Measurements from ENCODE around the gene COLEC12.

COLEC12 gene

GRCh38 chr18:505483-506122 lies 5.1 kb upstream of the COLEC12 start:
- no peak for DNase-seq

DNA sequence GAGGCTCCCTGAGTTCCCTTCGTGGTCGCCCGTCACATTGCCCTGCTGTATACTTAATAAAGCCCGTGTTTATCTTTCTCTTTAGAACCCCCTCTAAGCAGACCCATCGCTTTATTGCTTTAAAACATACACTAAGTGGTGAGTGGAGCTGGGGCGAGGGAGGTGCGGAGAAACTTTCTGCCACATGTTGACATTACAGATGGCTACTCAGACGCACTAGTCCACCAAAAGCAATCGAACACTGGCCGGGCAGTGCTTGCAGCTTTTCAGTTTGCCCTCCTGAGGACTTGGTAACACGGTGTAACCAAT lies 859 bp upstream of the COLEC12 start:
- no peak for DNase-seq

DNA sequence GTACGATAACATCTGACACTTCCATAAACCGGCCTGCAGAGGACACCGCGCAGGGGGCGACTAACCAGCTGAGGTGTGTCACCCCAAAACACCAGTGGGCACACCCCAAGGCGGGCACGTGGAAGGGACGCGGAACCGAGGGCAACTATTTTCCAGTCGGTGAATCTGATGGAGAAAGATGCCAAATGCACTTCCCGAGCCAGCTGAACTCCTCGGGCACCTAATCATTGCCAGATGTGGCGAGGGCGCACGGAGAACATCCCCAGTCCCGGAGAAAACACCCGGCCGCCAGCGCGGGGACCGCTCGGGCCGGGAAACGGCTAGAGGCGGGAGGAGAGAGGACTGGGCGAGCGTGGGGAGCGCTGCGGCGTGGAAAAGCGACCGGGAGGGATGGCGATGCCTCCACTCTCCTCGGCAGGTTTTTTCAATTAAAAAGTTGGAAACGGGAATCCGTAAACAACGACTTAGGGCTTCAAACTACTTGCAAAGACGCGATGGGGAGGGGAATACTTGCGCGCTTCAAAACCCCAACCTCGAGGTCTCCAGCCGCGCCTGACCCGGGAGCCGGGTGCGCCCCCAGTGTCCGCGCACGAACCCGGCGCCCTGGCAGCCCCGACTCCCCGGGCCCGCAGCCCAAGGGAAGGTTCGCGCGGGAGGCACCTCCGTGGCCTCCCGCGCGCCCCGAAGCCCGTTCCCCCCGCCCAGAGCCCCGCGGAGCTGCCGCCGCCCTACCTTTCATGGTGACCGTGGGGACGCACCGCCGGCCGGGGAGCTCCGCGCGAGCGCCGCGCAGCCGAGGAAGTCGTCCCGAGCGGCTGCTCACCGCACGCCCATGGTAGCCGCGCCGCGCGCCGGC lies 497 bp downstream of the COLEC12 start:
- no peak for DNase-seq

DNA sequence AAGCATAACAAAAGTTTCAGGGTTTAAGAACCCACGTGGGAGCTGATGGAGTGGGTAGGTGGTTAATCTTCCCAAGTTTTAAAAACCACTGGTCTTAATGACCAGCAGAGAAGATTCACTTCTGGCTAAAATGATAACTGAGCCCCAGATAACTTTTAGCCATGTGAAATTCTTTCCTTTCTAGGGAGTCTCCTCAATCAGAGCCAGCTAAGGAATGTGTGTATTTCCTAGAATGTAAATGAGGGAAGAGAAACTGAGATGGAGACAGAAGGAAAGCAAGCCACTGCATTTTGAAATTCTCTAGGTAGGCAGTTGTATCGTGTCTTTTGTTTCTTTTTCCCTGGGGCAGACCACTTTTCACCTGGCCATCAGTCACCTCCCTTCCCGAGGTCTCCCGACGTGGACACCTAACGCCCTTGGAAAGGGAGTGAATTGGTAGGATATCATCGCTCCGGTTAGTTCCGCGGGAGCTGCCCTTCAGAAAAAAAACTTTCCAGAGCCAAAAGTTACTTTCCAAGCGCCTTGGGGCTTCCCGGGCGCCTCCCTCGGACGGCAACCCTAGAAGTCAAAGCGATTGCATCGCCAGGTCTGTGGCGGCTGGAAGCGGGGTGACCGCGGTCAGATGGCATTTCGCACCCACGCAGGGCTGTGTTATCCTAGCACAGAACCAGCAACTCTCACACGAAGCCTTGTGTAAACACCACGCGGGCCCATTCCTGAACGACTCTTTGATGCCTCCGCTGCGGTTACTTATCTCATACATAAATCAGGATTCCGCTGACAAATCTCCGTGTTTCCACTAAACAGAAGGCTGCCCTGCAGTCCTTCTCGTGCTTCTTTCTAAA lies 1.3 kb downstream of the COLEC12 start:
- DNase-seq, result no peak

GRCh38 chr18:497688-498087 lies 2.8 kb downstream of the COLEC12 start:
- no peak for DNase-seq

DNA sequence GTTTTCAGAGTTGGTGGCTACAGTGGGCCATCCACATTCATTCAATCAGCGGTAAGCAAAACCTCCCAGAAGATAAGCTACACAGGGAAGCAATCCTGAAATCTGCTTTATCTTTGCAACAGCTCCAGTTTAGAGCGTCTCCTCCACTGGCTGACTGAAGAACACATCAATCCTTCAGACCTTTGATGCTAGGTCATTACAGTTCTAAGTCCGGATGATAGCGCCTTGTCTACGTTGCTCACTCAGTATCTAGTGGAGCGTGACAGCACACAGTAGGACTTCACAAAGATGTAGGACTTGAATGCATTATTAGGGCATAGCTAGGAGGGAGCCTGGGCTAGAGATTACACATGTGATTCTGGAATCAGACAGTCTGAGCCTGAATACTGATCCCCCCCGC lies 5.0 kb downstream of the COLEC12 start:
- DNase-seq, result no peak

DNA sequence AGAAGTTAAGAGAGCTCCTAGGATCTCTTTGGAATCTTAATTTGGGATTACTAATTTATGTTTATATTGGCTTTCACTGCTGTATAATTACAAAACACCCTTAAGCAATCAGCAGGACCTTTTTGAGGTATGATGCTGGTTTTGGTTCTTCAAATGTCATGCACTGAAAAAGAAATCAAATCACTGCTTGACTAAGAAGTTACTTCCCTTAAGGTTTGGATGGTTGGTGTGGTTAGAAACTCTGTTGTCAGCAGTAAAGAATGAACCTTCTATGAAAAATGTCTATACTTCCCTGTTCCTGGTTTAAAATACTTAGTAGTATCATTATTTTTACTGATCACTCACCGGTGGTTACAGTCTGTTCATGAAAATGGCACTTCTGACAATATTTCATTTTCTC lies 5.5 kb downstream of the COLEC12 start:
- no peak for DNase-seq

DNA sequence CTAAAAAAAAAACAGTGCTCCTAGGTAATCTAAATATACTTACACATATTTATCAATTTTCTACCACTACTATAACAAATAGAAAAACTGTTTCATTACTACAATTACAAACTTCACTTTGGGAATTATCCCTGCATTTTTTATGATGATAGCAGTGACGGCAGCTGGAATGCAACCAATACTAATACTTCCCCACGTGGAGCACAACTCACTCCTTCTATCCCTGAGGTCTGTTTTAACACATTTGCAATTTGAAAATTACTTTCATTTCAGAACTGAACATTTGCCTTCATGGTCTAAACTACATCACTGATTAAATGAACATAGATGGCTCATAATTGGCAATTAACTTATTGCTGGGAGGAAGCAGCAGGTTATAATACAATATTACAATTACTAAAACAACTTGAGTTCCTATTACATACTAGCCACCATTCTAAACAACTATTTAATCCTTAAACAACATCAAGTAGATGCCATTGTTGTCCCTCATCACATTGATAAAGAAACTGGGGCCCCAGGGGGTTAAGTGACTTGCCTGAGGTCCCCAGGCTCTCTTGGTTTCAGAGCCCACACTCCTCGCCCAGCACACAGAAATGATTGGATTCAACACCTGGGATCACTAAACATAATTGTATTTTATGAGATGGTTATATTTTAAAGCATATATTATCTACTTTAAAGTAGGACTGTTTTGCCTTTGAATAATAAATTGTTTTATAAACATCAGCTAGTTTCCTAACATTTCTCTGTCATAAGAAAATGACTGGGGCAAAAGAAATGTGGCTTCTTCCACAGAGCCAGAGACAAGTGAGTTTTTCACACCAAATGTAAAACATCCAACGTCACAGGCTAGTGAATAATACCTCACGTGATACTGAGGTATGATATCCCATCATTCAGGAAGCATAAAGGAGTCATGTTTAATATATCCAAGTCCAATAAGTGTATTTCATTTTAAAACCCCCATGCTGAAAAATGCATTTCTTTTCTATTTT lies 6.2 kb downstream of the COLEC12 start:
- no peak for DNase-seq

DNA sequence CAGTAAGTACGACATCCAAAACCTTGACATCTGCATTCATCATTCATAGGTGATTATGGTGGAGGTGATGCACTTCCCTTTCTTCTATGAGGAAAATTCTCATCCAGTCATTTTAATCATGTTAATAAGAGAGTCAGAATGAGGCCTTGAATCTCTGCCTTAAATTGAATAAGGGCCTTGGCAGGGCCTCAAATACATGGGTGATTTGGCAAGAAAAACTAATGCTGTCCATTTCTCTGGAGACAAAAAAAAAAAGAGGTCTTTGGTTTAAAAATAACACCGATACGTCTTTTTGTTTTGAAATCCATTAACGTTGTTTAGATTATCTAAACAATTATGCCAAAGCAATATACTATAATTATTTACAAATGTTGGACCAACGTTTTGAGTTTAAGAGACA lies 8.1 kb downstream of the COLEC12 start:
- no peak for DNase-seq

GRCh38 chr18:490624-491023 lies 9.9 kb downstream of the COLEC12 start:
- DNase-seq, result no peak

DNA sequence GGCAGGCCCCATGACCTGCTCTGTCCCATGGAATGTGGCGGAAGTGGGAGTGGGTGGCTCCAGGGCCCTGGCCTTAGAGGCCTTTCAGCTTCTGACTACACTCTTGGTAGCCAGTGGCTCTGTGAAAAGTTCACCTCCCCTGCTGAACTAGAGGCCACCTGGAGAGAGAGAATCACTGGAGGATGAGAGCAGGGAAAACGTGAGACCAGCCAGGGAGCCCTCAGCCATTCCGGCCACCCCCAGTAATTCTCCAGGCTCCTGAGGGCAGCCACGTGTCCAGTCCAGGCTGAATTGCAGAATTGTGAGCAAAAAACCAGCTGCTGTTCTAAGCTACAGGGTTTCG lies 10.5 kb downstream of the COLEC12 start:
- no peak for DNase-seq

DNA sequence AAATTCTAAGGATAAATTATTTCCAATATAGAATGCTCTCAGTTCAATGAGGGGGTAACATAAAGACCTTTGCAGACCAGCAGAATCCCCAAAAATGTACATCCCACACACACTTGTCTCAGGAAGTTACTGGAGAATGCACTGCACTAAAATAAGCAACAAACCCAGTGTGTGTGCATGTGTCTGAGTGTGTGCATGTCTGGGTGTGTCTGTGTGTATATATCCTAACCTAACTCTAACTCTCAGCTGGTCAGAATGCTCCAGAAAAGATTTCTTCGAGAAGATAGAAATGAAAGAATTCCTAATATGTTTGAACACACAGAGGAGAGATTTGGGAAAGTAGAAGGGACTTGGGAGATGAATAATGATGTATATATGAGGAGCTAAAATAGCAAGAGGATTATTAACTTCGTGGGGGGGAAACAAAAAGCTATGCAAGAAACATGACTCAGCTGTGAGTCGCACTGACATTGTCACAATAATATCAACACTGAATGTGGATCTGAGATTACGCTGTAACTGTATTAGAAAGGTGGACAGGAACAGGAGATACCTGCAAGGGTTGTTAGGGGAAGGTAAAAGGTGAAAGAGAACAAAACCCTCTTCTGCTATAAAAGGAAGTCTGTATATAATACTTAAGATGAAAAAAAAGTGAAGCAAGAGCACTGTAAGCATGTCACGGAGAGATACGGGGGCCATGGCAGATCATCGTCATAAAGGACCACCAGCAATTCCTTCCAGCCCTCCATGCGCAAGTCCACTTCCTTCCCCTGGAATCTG lies 11.1 kb downstream of the COLEC12 start:
- no peak for DNase-seq

DNA sequence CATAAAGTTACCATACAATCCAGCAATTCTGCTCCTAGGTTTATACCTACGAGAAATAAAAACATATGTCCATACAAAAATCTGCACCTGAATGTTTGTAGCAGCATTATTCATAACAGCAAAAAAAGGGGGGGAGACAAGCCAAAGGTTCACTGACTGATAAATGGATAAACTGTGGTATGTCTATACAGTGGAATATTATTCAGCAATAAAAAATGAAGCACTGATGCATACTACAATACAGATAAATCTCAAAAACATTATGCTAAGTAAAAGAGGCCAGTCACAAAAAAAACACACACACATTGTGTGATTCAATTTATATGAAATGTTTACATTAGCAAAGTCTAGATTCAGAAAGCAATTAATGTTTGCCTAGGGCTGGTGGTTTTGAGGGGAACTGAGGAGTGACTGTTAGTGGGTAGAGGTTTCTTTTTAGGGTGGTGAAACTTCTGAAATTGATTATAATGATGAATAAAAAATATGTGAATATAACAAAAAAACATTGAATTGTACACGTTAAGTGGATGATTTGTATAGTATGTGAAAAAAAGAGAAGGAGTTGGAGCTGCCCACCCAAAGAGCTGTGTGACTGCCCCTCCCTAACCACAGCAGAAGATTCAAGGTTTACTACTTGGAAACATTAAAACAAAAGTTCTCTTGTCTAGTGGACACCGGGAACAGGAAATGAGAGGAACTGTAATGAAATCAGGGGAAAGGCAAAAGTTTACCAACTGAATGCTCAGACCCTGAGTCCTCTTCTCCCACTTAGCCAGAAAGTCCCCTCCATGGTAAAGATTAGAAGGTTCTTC lies 13.4 kb downstream of the COLEC12 start:
- DNase-seq, result no peak

GRCh38 chr18:484749-485464 lies 15.6 kb downstream of the COLEC12 start:
- DNase-seq, result no peak

GRCh38 chr18:478681-479080 lies 21.8 kb downstream of the COLEC12 start:
- DNase-seq, result no peak

DNA sequence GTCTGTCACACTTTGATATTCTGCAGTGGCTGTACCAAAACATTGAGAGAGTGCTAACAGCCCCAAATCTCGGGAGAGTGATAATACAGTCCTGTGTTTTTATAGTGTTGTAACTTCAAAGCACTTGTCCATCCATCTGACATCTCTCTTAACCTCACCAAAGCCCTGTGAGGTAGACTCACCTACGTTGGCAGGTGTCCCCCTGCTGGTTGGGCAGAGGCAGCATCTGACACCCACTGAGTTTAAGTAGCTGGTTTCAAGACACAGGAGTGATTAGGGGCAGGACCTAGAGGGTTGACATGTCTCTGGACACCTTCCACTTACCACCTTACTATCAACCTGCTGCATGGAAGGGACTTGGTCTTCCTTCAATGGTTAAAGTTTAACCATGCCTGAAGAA lies 22.9 kb downstream of the COLEC12 start:
- no peak for DNase-seq

- DNase-seq, result no peak
Measured at GRCh38 chr18:476251-476664, 24.2 kb downstream of the COLEC12 start.

GRCh38 chr18:475202-476031 lies 25.1 kb downstream of the COLEC12 start:
- DNase-seq, result no peak

DNA sequence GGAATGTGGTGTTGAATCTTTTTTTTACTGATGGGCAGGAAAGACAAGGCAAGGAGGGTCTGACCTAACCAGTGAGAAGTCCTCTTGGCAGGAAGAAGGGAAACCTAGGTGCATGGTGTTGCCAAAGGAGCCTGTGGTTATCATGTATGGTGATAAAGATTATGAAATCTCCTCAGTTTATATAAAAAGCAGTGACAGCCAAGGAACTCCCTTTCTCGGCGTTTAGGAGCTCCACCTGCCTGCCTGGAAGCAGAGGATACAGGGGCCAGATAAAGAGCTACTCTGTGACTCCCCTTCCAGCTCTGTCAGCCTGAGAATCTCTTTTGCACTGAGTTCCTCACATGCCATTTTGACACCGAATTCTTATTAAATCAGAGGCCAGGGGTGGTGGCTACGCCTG lies 26.1 kb downstream of the COLEC12 start:
- no peak for DNase-seq
